HCT116 (cell line): Measurements from ENCODE around the gene UNC5C. TPM values are rescaled to one million over a fixed set of nuclear protein-coding genes. Genes with fewer than 3 reads are reported as not detected.

Experiments
- ATAC-seq: fragments of 200-7000 bp; cut with Tn5 transposase; 2 replicates; pipeline ENCODE4 v1.9.1; 2020; ENCODE audit warnings: mild to moderate bottlenecking, moderate library complexity
- BruUV-seq: library from RNA; stranded (reverse); fragments of 400-500 nt; replicated peaks from 2 replicates; lab custom pipeline; 2021; lab: Mats Ljungman, UMichigan
- CTCF ChIA-PET: fragments of 300-600 bp; sonication (Branson Sonifier 250); formaldehyde crosslinking; loops from one replicate; lab custom pipeline; 2021; ENCODE audit warnings: antibody characterized with exemption; lab: Charles Lee
- POLR2A ChIA-PET: fragments of 300-600, 350-600 bp; sonication (Branson Sonifier 250); formaldehyde crosslinking; loops from one replicate; lab custom pipeline; 2021; ENCODE audit warnings: antibody characterized with exemption; lab: Charles Lee
- RAD21 ChIA-PET, 2 experiments: fragments of 300-600 bp; sonication (Branson Sonifier 250); formaldehyde crosslinking; loops; one replicate each; lab custom pipeline; 2023; ENCODE audit warnings: low total read pairs in 2 of 2; ENCODE audit not compliant: uncharacterized antibody in 2 of 2, unreplicated experiment in 2 of 2, low non-redundant PET in 1 of 2; lab: Charles Lee
- DNase-seq: peaks from one replicate; pipeline ENCODE4 v3.0.0-alpha.2; 2010; ENCODE audit warnings: low read depth, low spot score
- H2AFZ ChIP-seq: fragments of 200-600 bp; shearing (Covaris generic), sonication (generic); 2 replicates; pipeline ENCODE4 v1.6.1; 2017; ENCODE audit warnings: low read depth, mixed run types, mixed read lengths, antibody characterized with exemption, low read length; ENCODE audit not compliant: poor library complexity, severe bottlenecking
- H3K27ac ChIP-seq: 2 replicates; pipeline ENCODE4 v1.5.1; 2012; ENCODE audit warnings: low read depth, low read length
- H3K27me3 ChIP-seq: fragments of 200-600 bp; sonication (generic); 2 replicates; pipeline ENCODE4 v1.6.1; 2016; ENCODE audit warnings: mixed run types, low read length, mixed read lengths; ENCODE audit not compliant: insufficient read depth
- H3K36me3 ChIP-seq, 2 experiments: fragments of 200-500 bp in 1 of 2; fragments of 200-600 bp in 1 of 2; sonication (Bioruptor generic) in 1 of 2; sonication (generic) in 1 of 2; 2 replicates each; pipeline versions ENCODE4 v1.5.1 to v1.6.1; 2014 to 2016; ENCODE audit warnings: low read length in 2 of 2, inconsistent platforms in 1 of 2, mixed read lengths in 1 of 2, mixed run types in 1 of 2; ENCODE audit not compliant: insufficient read depth in 2 of 2, control insufficient read depth in 1 of 2
- H3K4me1 ChIP-seq, 2 experiments: fragments of 200-600 bp in 1 of 2; sonication (generic) in 1 of 2; 2 replicates each; pipeline versions ENCODE4 v1.5.1 to v1.6.1; 2012 to 2017; ENCODE audit warnings: low read length in 2 of 2, inconsistent platforms in 1 of 2, mild to moderate bottlenecking in 1 of 2, mixed read lengths in 1 of 2, mixed run types in 1 of 2, moderate library complexity in 1 of 2; ENCODE audit not compliant: insufficient read depth in 2 of 2, control insufficient read depth in 1 of 2
- H3K4me2 ChIP-seq: fragments of 200-600 bp; sonication (generic); 2 replicates; pipeline ENCODE4 v1.6.1; 2017; ENCODE audit warnings: mixed run types, low read length, mixed read lengths
- H3K4me3 ChIP-seq, 2 experiments: fragments of 200-600 bp in 1 of 2; sonication (generic) in 1 of 2; replicated peaks in 1 of 2; 2 replicates each; pipeline ENCODE4 v1.5.1; 2011 to 2016; ENCODE audit warnings: low read length in 2 of 2, control low read depth in 1 of 2, low read depth in 1 of 2, mild to moderate bottlenecking in 1 of 2, mixed read lengths in 1 of 2, mixed run types in 1 of 2
- H3K79me2 ChIP-seq: fragments of 200-600 bp; sonication (generic); 2 replicates; pipeline ENCODE4 v1.6.1; 2017; ENCODE audit warnings: mild to moderate bottlenecking, mixed run types, low read length, moderate library complexity, mixed read lengths; ENCODE audit not compliant: insufficient read depth
- H3K9ac ChIP-seq: fragments of 200-600 bp; sonication (generic); 2 replicates; pipeline ENCODE4 v1.6.1; 2016; ENCODE audit warnings: low read length, mixed read lengths
- H3K9me2 ChIP-seq: fragments of 200-600 bp; sonication (generic), shearing (Covaris generic); 2 replicates; pipeline ENCODE4 v1.6.1; 2017; ENCODE audit warnings: mixed run types, mild to moderate bottlenecking, moderate library complexity; ENCODE audit not compliant: insufficient read depth
- H3K9me3 ChIP-seq, 2 experiments: fragments of 200-500 bp in 1 of 2; fragments of 200-600 bp in 1 of 2; sonication (Bioruptor generic) in 1 of 2; sonication (generic) in 1 of 2; 2 replicates each; pipeline ENCODE4 v1.6.1; 2014 to 2017; ENCODE audit warnings: low read length in 2 of 2, mixed read lengths in 2 of 2, inconsistent platforms in 1 of 2, low read depth in 1 of 2, mild to moderate bottlenecking in 1 of 2, mixed run types in 1 of 2, moderate library complexity in 1 of 2; ENCODE audit not compliant: control insufficient read depth in 1 of 2, insufficient read depth in 1 of 2
- H4K20me1 ChIP-seq: fragments of 200-600 bp; sonication (generic), shearing (Covaris generic); 2 replicates; pipeline ENCODE4 v1.6.1; 2017; ENCODE audit warnings: mixed run types, mild to moderate bottlenecking, moderate library complexity; ENCODE audit not compliant: insufficient read depth
- ATF3 ChIP-seq: IDR thresholded peaks from 2 replicates; pipeline ENCODE4 v1.6.1; 2012
- CBX3 ChIP-seq: IDR thresholded peaks from 2 replicates; pipeline ENCODE4 v1.6.1; 2012; ENCODE audit warnings: low read depth
- CTCF ChIP-seq, 3 experiments: fragments of 200-600 bp in 1 of 3; sonication (generic) in 1 of 3; IDR thresholded peaks in 2 of 3; conservative IDR thresholded peaks in 1 of 3; 2 replicates each; pipeline ENCODE4 v1.5.1; 2012 to 2017; ENCODE audit warnings: low read depth in 2 of 3, low read length in 2 of 3, antibody characterized with exemption in 1 of 3, borderline replicate concordance in 1 of 3, control low read depth in 1 of 3, mild to moderate bottlenecking in 1 of 3, mixed read lengths in 1 of 3, mixed run types in 1 of 3, moderate library complexity in 1 of 3; ENCODE audit not compliant: insufficient read depth in 1 of 3
- EGR1 ChIP-seq: IDR thresholded peaks from 2 replicates; pipeline ENCODE4 v1.6.1; 2012; ENCODE audit warnings: low read depth
- ELF1 ChIP-seq: IDR thresholded peaks from 2 replicates; pipeline ENCODE4 v1.6.1; 2012; ENCODE audit warnings: low read depth, borderline replicate concordance
- EZH2 ChIP-seq: fragments of 200-600 bp; sonication (generic); IDR thresholded peaks from 2 replicates; pipeline ENCODE4 v1.6.1; 2017; ENCODE audit warnings: antibody characterized with exemption, mixed run types
- EZH2phosphoT487 ChIP-seq: fragments of 200-600 bp; IDR thresholded peaks from 2 replicates; pipeline ENCODE4 v1.6.1; 2018; ENCODE audit warnings: antibody characterized with exemption, borderline replicate concordance
- JUND ChIP-seq: IDR thresholded peaks from 2 replicates; pipeline ENCODE4 v1.6.1; 2012
- MAX ChIP-seq: IDR thresholded peaks from 2 replicates; pipeline ENCODE4 v1.6.1; 2012
- POLR2A ChIP-seq: IDR thresholded peaks from 2 replicates; pipeline ENCODE4 v1.7.0; 2011; ENCODE audit warnings: borderline replicate concordance; ENCODE audit not compliant: insufficient read depth, insufficient read length; ENCODE audit errors: extremely low read depth
- RAD21 ChIP-seq: IDR thresholded peaks from 2 replicates; pipeline ENCODE4 v1.6.1; 2012; ENCODE audit warnings: low read depth, mild to moderate bottlenecking
- REST ChIP-seq: IDR thresholded peaks from 2 replicates; pipeline ENCODE4 v1.6.1; 2012; ENCODE audit warnings: low read depth
- SRF ChIP-seq: IDR thresholded peaks from 2 replicates; pipeline ENCODE4 v1.6.1; 2012; ENCODE audit warnings: low read depth
- YY1 ChIP-seq: IDR thresholded peaks from 2 replicates; pipeline ENCODE4 v1.6.1; 2011; ENCODE audit warnings: low read length, low read depth, moderate library complexity, mild to moderate bottlenecking; ENCODE audit not compliant: insufficient replicate concordance; ENCODE audit errors: extremely low read depth
- ZBTB33 ChIP-seq: IDR thresholded peaks from 2 replicates; pipeline ENCODE4 v1.6.1; 2011; ENCODE audit warnings: mild to moderate bottlenecking, low read length, moderate library complexity; ENCODE audit not compliant: insufficient replicate concordance; ENCODE audit errors: extremely low read depth
- ZFX ChIP-seq: fragments of 450-650 bp; IDR thresholded peaks from 2 replicates; pipeline ENCODE4 v1.6.1; 2017
- ZNF274 ChIP-seq: fragments of 200-500 bp; sonication (Bioruptor generic); IDR thresholded peaks from 2 replicates; pipeline ENCODE4 v1.6.1; 2014; ENCODE audit warnings: mild to moderate bottlenecking, low read depth, low read length, inconsistent platforms
- intact Hi-C: fragments of 100-400 bp; cut with micrococcal nuclease; formaldehyde crosslinking; loops from 2 replicates; pipeline ENCODE4 v1.10.0; 2022
- total RNA-seq: library from RNA; stranded (reverse); gene quantifications from one replicate; pipeline ENCODE4 v1.2.1, GENCODE V29; 2021; ENCODE audit not compliant: unreplicated experiment

UNC5C gene
- total RNA-seq, 1 experiment from 2014 or later: not detected

GRCh38 chr4:95120456-95120855 is 428.3 kb downstream of the UNC5C start:
- POLR2A ChIA-PET: no interaction called here
- Histone ChIP-seq H2AFZ (no peak overlapping the region), H3K79me2 (no peaks in the 10 kb centered on the region), H3K4me2 (no peak overlapping the region), H3K4me1 (no peaks in the 10 kb centered on the region), H4K20me1 (no peaks in the 10 kb centered on the region), H3K9me2 (no peaks in the 10 kb centered on the region), H3K27me3 (no peaks in the 10 kb centered on the region), H3K9ac (no peak overlapping the region), H3K36me3 (no peaks in the 10 kb centered on the region), H3K27ac (no peak overlapping the region), H3K9me3 (no peaks in the 10 kb centered on the region), H3K4me3 (no peak overlapping the region)
- TF ChIP-seq EGR1 (no peak), SRF (no peak), ATF3 (no peak), CTCF (IDR thresholded peaks at IDR 0.05 in 2 of 3, conservative IDR thresholded peaks at IDR 0.05 in 1 of 3; ENCODE audit: borderline replicate concordance in 1 of 3, insufficient read depth in 1 of 3, low read depth in 2 of 3, low read length in 2 of 3) (no peak), POLR2A (no peak), REST (no peak), EZH2phosphoT487 (no peak), RAD21 (no peak), YY1 (no peak), MAX (no peak), EZH2 (no peak), ELF1 (no peak), ZBTB33 (no peak), CBX3 (no peak), ZFX (no peak), ZNF274 (no peak), JUND (no peak)
- RAD21 ChIA-PET: no interaction called here
- no peak for ATAC-seq
- CTCF ChIA-PET: no interaction called here
- DNase-seq: no peak
- BruUV-seq: no TSS peak
- intact Hi-C loops: loop anchor here (10.0 kb wide), 1 partner anchor 1326 kb away; no protein-coding TSS in a partner anchor
